ENCODE data around the gene COQ8B.

DNA sequence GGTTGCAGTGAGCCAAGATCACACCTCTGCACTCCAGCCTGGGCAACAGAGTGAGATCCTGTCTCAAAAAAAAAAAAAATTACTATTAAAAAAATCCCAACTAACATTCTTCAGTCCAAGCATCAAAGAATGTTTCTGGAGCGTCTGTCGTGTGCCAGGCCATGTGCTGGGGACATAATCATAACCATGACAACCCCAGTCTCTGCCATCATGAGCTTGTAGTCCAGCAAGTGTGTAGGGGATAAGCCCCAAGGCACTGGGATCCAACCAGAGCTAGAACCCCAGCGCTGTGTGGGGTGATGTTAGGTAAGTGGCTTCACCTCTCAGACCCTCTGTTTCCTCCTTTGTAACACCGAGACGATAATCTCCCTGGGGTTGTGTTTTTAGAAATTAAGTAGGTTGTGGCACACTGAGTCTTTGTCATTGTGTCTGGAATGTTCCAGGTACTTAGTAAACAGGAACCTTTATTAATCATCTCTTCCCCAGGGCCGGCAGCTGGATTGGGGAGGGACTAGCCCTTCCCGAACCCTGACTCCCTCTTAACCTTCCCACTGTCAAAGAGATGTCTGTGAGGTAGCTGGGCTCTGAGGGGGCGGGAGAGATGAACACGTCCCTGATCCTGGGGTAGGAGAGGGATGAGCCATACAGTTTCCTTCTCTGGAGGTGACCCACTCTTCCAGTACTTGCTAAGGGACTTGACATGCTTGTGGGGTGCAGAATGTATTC lies 5.4 kb upstream of the COQ8B start:
- TF ChIP-seq CTCF (IDR thresholded peaks at IDR 0.05): no peak
- TF ChIP-seq ZFX (IDR thresholded peaks at IDR 0.05; ENCODE audit: borderline replicate concordance): no peak
